ENCODE results near the gene ABCB11. TPM values are rescaled to one million over a fixed set of nuclear protein-coding genes. Genes with fewer than 3 reads are reported as not detected.
A peak's percentile ranks its signal among the peaks of the same experiment; 100 is the strongest.

ABCB11 gene
- total RNA-seq, 1 experiment from 2014 or later: 0.11 TPM

DNA sequence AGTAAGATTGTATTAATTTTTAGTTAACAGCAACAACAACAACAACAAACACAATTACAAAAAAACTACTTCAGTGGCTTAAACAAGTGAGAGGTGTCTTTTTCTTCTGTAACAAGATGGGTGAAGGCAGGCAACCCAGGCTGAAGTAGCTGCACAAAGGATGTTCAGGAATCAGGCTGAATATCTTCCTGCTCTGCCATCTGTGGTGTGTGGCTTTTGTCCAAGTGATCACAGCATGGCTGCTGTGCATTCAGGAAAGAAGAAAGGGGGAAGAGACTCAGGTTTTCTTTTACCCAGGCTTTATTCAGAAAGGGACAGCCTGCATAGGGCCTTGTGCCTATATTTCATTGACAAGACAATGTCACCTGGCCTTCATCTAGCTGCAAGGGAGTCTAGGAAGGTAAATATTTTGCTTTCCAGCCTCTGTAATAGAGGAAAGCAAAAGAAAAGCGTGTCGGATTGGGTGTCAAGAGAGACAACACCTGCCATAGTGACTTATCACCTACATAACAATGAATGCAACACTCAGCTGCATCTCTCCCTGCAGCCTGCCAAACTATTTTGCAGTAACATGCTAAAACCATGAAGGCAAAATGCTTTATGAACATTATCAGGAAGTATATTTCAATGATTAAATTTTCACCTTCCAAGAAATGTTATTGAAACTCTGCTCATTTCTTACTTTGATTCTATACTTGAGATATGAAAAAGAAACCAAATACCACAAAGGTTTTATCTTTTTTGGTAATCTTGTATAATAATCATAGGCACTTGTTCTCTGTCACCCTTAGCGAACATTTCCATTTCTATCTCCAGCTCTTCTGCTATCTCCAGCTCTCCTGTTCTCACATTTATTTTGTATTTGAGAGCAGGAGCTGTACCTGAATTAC is 115.4 kb downstream of the ABCB11 start:
- DNase-seq (no peak), ATAC-seq (no peak)
- H3K9ac ChIP-seq (ENCODE audit: low read length): no peak overlapping the region
- no peak overlapping the region for H3K4me2 ChIP-seq (ENCODE audit: low read length)
- CTCF ChIA-PET: no interaction called here
- H3F3A ChIP-seq (ENCODE audit: low read length, unreplicated experiment): no peaks in the 10 kb centered on the region
- POLR2A ChIA-PET (ENCODE audit: unreplicated experiment): no interaction called here
- H3K4me3 ChIP-seq (ENCODE audit: low read length): no peak overlapping the region
- no TSS peak for BruUV-seq (replicated peaks)
- no peaks in the 10 kb centered on the region for H3K79me2 ChIP-seq (ENCODE audit: low read length)
- H3K36me3 ChIP-seq (ENCODE audit: low read depth, low read length): no peaks in the 10 kb centered on the region
- TF ChIP-seq EZH2 (IDR thresholded peaks at IDR 0.05; ENCODE audit: low read length, unreplicated experiment) (no peak), EZH2phosphoT487 (IDR thresholded peaks at IDR 0.05; ENCODE audit: borderline replicate concordance, low read length) (no peak)
- TF ChIP-seq, protein P1, sequence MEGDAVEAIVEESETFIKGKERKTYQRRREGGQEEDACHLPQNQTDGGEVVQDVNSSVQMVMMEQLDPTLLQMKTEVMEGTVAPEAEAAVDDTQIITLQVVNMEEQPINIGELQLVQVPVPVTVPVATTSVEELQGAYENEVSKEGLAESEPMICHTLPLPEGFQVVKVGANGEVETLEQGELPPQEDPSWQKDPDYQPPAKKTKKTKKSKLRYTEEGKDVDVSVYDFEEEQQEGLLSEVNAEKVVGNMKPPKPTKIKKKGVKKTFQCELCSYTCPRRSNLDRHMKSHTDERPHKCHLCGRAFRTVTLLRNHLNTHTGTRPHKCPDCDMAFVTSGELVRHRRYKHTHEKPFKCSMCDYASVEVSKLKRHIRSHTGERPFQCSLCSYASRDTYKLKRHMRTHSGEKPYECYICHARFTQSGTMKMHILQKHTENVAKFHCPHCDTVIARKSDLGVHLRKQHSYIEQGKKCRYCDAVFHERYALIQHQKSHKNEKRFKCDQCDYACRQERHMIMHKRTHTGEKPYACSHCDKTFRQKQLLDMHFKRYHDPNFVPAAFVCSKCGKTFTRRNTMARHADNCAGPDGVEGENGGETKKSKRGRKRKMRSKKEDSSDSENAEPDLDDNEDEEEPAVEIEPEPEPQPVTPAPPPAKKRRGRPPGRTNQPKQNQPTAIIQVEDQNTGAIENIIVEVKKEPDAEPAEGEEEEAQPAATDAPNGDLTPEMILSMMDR (conservative IDR thresholded peaks at IDR 0.05; ENCODE audit: low read depth, low read length): no peak
- H2AFZ ChIP-seq (ENCODE audit: low read length): no peak overlapping the region
- no peak overlapping the region for H3K27ac ChIP-seq (ENCODE audit: low read length)
- peaks cover 59% of the 10 kb centered on the region for H3K27me3 ChIP-seq (ENCODE audit: low read length)
- no peaks in the 10 kb centered on the region for H4K20me1 ChIP-seq (ENCODE audit: low read length)
- intact Hi-C loops (cut with micrococcal nuclease): no loop called here
- no peaks in the 10 kb centered on the region for H3K9me3 ChIP-seq (ENCODE audit: low read length)
- no peaks in the 10 kb centered on the region for H3K9me2 ChIP-seq (replicated peaks; ENCODE audit: low read length)
- H3K4me1 ChIP-seq (ENCODE audit: insufficient read depth, low read length): no peaks in the 10 kb centered on the region

DNA sequence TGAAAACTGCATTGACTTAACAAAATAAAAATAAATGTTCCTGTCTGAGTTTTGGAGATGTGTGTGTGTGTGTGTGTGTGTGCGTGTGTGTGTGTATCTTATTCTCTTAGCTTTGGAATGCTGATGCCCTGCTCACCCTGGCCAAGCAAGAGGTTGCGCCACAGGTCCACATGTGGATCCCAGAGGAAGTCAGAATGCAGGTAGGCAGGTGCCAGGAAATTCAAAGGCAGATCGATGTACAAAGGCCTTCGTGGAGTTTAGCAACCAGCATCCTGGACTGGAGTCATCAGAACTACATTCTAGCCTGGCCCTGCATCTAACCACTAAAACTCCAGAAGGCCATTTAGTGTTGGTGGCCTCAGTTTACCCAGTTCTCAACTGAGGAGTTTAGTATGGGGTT is 117.6 kb downstream of the ABCB11 start:
- Histone ChIP-seq H3F3A (ENCODE audit: low read length, unreplicated experiment) (no peaks in the 10 kb centered on the region), H3K9me2 (replicated peaks; ENCODE audit: low read length) (no peaks in the 10 kb centered on the region), H3K9me3 (ENCODE audit: low read length) (no peaks in the 10 kb centered on the region), H3K36me3 (ENCODE audit: low read depth, low read length) (no peaks in the 10 kb centered on the region), H3K79me2 (ENCODE audit: low read length) (no peaks in the 10 kb centered on the region), H3K4me2 (ENCODE audit: low read length) (no peak overlapping the region), H3K27ac (ENCODE audit: low read length) (no peak overlapping the region), H3K4me3 (ENCODE audit: low read length) (no peak overlapping the region), H3K27me3 (ENCODE audit: low read length) (peaks cover 78% of the 10 kb centered on the region), H4K20me1 (ENCODE audit: low read length) (no peaks in the 10 kb centered on the region), H2AFZ (ENCODE audit: low read length) (no peak overlapping the region), H3K4me1 (ENCODE audit: insufficient read depth, low read length) (no peaks in the 10 kb centered on the region), H3K9ac (ENCODE audit: low read length) (no peak overlapping the region)
- ChIA-PET CTCF (no interaction called here), POLR2A (ENCODE audit: unreplicated experiment) (no interaction called here)
- intact Hi-C loops (cut with micrococcal nuclease): no loop called here
- BruUV-seq (replicated peaks): no TSS peak
- TF ChIP-seq, protein P1 (conservative IDR thresholded peaks at IDR 0.05; ENCODE audit: low read depth, low read length): no peak
- TF ChIP-seq EZH2 (IDR thresholded peaks at IDR 0.05; ENCODE audit: low read length, unreplicated experiment) (no peak), EZH2phosphoT487 (IDR thresholded peaks at IDR 0.05; ENCODE audit: borderline replicate concordance, low read length) (no peak)
- DNase-seq (no peak), ATAC-seq (no peak)

DNA sequence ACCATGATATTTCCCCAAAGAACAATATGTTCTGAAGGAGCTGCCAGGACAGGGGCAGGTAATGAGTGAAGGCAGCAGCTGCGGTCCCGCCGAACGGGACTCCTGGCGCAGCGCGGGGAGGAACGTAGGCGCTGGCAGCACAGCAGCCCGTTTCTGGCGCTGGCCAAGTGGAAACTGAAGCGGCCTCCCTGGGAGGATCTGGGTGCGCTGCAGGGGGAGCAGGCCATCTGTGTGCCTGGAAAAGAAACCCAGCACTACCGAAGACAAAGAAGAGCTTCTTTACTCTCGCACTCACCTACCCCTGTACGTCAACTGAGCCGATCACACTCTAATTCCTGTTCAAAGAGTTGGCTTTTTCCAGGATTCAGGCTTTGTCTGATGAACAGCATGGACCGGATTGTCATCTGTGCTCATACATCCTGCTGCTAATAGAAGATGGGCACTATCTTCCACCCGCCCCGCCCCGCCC is 118.2 kb downstream of the ABCB11 start:
- H2AFZ ChIP-seq (ENCODE audit: low read length): peak overlapping the region; percentile 67
- BruUV-seq (replicated peaks): no TSS peak
- H3K27me3 ChIP-seq (ENCODE audit: low read length): peaks cover 79% of the 10 kb centered on the region
- peak; percentile 81 for ATAC-seq
- no peak overlapping the region for H3K9ac ChIP-seq (ENCODE audit: low read length)
- TF ChIP-seq EZH2 (IDR thresholded peaks at IDR 0.05; ENCODE audit: low read length, unreplicated experiment) (peak; percentile 56), EZH2phosphoT487 (IDR thresholded peaks at IDR 0.05; ENCODE audit: borderline replicate concordance, low read length) (no peak)
- TF ChIP-seq, protein P1 (conservative IDR thresholded peaks at IDR 0.05; ENCODE audit: low read depth, low read length): no peak
- H3K4me3 ChIP-seq (ENCODE audit: low read length): peak overlapping the region; percentile 55
- intact Hi-C loops (cut with micrococcal nuclease): no loop called here
- ChIA-PET CTCF (no interaction called here), POLR2A (ENCODE audit: unreplicated experiment) (no interaction called here)
- no peaks in the 10 kb centered on the region for H4K20me1 ChIP-seq (ENCODE audit: low read length)
- no peak overlapping the region for H3K27ac ChIP-seq (ENCODE audit: low read length)
- no peaks in the 10 kb centered on the region for H3K9me2 ChIP-seq (replicated peaks; ENCODE audit: low read length)
- H3F3A ChIP-seq (ENCODE audit: low read length, unreplicated experiment): no peaks in the 10 kb centered on the region
- H3K36me3 ChIP-seq (ENCODE audit: low read depth, low read length): no peaks in the 10 kb centered on the region
- H3K9me3 ChIP-seq (ENCODE audit: low read length): no peaks in the 10 kb centered on the region
- peak overlapping the region; percentile 79 for H3K4me2 ChIP-seq (ENCODE audit: low read length)
- DNase-seq: peak; percentile 17
- no peaks in the 10 kb centered on the region for H3K79me2 ChIP-seq (ENCODE audit: low read length)
- no peaks in the 10 kb centered on the region for H3K4me1 ChIP-seq (ENCODE audit: insufficient read depth, low read length)
